SK-N-SH treated with all-trans-retinoic acid at 6 μM for 48 hours (cell line): ENCODE results near the gene CTNND2.

Source experiments
- ATAC-seq: fragments of 200-7000 bp; cut with Tn5 transposase; 3 replicates; pipeline ENCODE4 v1.9.1; 2020; ENCODE audit warnings: mild to moderate bottlenecking, moderate library complexity
- ARNTL ChIP-seq: fragments of 450-650 bp; formaldehyde crosslinking; IDR thresholded peaks from 2 replicates; pipeline ENCODE4 v1.5.0; 2020; ENCODE audit warnings: low read depth, mild to moderate bottlenecking, moderate library complexity, borderline replicate concordance
- BACH2 ChIP-seq: fragments of 250-450 bp; sonication (Bioruptor Pico); IDR thresholded peaks from 2 replicates; pipeline ENCODE4 v1.9.0; 2021; ENCODE audit warnings: mild to moderate bottlenecking, borderline replicate concordance
- CSDC2 ChIP-seq: fragments of 250-450 bp; sonication (Bioruptor Pico); IDR thresholded peaks from 2 replicates; pipeline ENCODE4 v1.5.0; 2020; ENCODE audit warnings: mild to moderate bottlenecking, moderate library complexity
- GLIS3 ChIP-seq: fragments of 250-450 bp; sonication (Bioruptor Pico); IDR thresholded peaks from 2 replicates; pipeline ENCODE4 v1.5.0; 2020; ENCODE audit warnings: mild to moderate bottlenecking, moderate library complexity
- ISL1 ChIP-seq: fragments of 250-450 bp; sonication (Bioruptor Pico); IDR thresholded peaks from 2 replicates; pipeline ENCODE4 v2.1.2; 2022; ENCODE audit warnings: mild to moderate bottlenecking, moderate library complexity
- OSR1 ChIP-seq: fragments of 250-450 bp; sonication (Bioruptor Pico); IDR thresholded peaks from 2 replicates; pipeline ENCODE4 v1.8.0; 2022; ENCODE audit warnings: moderate library complexity, mild to moderate bottlenecking, inconsistent platforms
- PPARA ChIP-seq: fragments of 250-450 bp; sonication (Bioruptor Pico); IDR thresholded peaks from 2 replicates; pipeline ENCODE4 v1.5.0; 2020; ENCODE audit warnings: mild to moderate bottlenecking, borderline replicate concordance
- RARB ChIP-seq: fragments of 250-450 bp; sonication (Bioruptor Pico); IDR thresholded peaks from 2 replicates; pipeline ENCODE4 v1.8.0; 2021; ENCODE audit warnings: mild to moderate bottlenecking, moderate library complexity
- SNAI2 ChIP-seq: fragments of 250-450 bp; sonication (Bioruptor Pico); IDR thresholded peaks from 2 replicates; pipeline ENCODE4 v1.5.0; 2020; ENCODE audit warnings: mild to moderate bottlenecking, moderate library complexity
- TCF4 ChIP-seq: fragments of 250-450 bp; sonication (Bioruptor Pico); IDR thresholded peaks from 2 replicates; pipeline ENCODE4 v1.8.0; 2021; ENCODE audit warnings: mild to moderate bottlenecking, moderate library complexity, borderline replicate concordance
- TOX ChIP-seq: fragments of 250-450 bp; sonication (Bioruptor Pico); IDR thresholded peaks from 2 replicates; pipeline ENCODE4 v1.8.0; 2021; ENCODE audit warnings: mild to moderate bottlenecking, moderate library complexity, borderline replicate concordance
- ZC3H10 ChIP-seq: fragments of 250-450 bp; sonication (Bioruptor Pico); IDR thresholded peaks from 2 replicates; pipeline ENCODE4 v1.5.1; 2021; ENCODE audit warnings: mild to moderate bottlenecking, moderate library complexity
- ZFP3 ChIP-seq: fragments of 250-450 bp; sonication (Bioruptor Pico); IDR thresholded peaks from 2 replicates; pipeline ENCODE4 v1.5.0; 2020; ENCODE audit warnings: mild to moderate bottlenecking, moderate library complexity
- ZFP30 ChIP-seq: fragments of 450-650 bp; formaldehyde crosslinking; IDR thresholded peaks from 2 replicates; pipeline ENCODE4 v1.5.0; 2022; ENCODE audit warnings: mild to moderate bottlenecking, moderate library complexity
- ZNF70 ChIP-seq: fragments of 450-650 bp; formaldehyde crosslinking; IDR thresholded peaks from 2 replicates; pipeline ENCODE4 v1.5.0; 2020; ENCODE audit warnings: mild to moderate bottlenecking, moderate library complexity
- ZNF8 ChIP-seq: fragments of 450-650 bp; formaldehyde crosslinking; IDR thresholded peaks from 2 replicates; pipeline ENCODE4 v1.5.0; 2020; ENCODE audit warnings: mild to moderate bottlenecking, moderate library complexity
- TF ChIP-seq, protein P1 (sequence below): fragments of 250-450 bp; sonication (Bioruptor Pico); IDR thresholded peaks from 2 replicates; pipeline ENCODE4 v1.5.1; 2020; ENCODE audit warnings: low read depth, mild to moderate bottlenecking, moderate library complexity
- TF ChIP-seq, protein P2 (sequence below): fragments of 250-450 bp; sonication (Bioruptor Pico); IDR thresholded peaks from 2 replicates; pipeline ENCODE4 v1.5.1; 2021; ENCODE audit warnings: mild to moderate bottlenecking, moderate library complexity
- TF ChIP-seq, protein P3 (sequence below): fragments of 250-450 bp; sonication (Bioruptor Pico); IDR thresholded peaks from 2 replicates; pipeline ENCODE4 v1.5.0; 2020; ENCODE audit warnings: mild to moderate bottlenecking, moderate library complexity
- TF ChIP-seq, protein P4 (sequence below): fragments of 250-450 bp; sonication (Bioruptor Pico); IDR thresholded peaks from 2 replicates; pipeline ENCODE4 v1.8.0; 2021; ENCODE audit warnings: low read depth, mild to moderate bottlenecking, moderate library complexity, borderline replicate concordance

Gene CTNND2

DNA sequence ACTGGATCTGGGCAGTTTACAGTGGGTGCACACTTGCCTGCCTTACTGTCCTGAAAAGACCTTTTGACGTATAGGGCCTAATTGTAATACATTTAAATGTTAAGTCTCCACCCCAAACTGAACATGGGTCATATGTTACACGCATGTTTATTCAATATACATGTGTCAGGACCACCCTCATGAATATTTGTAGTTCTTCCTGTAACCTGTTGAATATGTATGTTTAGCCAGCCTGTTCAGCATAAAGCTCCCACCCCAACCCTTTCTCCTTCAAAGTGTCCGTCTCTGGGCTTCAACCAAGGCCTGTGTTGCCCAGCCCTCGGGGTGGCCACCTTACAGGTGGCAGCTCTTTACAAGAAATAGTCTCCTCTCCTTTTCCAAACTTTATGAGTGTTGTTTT lies 962.3 kb downstream of the CTNND2 start:
- TF ChIP-seq PPARA (CRISPR knock-in tag): no peak
- no peak for TF ChIP-seq SNAI2
- TF ChIP-seq ZFP30 (CRISPR knock-in tag): no peak
- TF ChIP-seq ZFP3 (CRISPR knock-in tag): no peak
- no peak for TF ChIP-seq CSDC2
- TF ChIP-seq, protein P1, sequence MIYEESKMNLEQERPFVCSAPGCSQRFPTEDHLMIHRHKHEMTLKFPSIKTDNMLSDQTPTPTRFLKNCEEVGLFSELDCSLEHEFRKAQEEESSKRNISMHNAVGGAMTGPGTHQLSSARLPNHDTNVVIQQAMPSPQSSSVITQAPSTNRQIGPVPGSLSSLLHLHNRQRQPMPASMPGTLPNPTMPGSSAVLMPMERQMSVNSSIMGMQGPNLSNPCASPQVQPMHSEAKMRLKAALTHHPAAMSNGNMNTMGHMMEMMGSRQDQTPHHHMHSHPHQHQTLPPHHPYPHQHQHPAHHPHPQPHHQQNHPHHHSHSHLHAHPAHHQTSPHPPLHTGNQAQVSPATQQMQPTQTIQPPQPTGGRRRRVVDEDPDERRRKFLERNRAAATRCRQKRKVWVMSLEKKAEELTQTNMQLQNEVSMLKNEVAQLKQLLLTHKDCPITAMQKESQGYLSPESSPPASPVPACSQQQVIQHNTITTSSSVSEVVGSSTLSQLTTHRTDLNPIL (CRISPR knock-in tag): no peak
- no peak for TF ChIP-seq RARB
- TF ChIP-seq ZNF8: no peak
- TF ChIP-seq, protein P2, sequence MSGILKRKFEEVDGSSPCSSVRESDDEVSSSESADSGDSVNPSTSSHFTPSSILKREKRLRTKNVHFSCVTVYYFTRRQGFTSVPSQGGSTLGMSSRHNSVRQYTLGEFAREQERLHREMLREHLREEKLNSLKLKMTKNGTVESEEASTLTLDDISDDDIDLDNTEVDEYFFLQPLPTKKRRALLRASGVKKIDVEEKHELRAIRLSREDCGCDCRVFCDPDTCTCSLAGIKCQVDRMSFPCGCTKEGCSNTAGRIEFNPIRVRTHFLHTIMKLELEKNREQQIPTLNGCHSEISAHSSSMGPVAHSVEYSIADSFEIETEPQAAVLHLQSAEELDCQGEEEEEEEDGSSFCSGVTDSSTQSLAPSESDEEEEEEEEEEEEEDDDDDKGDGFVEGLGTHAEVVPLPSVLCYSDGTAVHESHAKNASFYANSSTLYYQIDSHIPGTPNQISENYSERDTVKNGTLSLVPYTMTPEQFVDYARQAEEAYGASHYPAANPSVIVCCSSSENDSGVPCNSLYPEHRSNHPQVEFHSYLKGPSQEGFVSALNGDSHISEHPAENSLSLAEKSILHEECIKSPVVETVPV (CRISPR knock-in tag): no peak
- TF ChIP-seq, protein P3, sequence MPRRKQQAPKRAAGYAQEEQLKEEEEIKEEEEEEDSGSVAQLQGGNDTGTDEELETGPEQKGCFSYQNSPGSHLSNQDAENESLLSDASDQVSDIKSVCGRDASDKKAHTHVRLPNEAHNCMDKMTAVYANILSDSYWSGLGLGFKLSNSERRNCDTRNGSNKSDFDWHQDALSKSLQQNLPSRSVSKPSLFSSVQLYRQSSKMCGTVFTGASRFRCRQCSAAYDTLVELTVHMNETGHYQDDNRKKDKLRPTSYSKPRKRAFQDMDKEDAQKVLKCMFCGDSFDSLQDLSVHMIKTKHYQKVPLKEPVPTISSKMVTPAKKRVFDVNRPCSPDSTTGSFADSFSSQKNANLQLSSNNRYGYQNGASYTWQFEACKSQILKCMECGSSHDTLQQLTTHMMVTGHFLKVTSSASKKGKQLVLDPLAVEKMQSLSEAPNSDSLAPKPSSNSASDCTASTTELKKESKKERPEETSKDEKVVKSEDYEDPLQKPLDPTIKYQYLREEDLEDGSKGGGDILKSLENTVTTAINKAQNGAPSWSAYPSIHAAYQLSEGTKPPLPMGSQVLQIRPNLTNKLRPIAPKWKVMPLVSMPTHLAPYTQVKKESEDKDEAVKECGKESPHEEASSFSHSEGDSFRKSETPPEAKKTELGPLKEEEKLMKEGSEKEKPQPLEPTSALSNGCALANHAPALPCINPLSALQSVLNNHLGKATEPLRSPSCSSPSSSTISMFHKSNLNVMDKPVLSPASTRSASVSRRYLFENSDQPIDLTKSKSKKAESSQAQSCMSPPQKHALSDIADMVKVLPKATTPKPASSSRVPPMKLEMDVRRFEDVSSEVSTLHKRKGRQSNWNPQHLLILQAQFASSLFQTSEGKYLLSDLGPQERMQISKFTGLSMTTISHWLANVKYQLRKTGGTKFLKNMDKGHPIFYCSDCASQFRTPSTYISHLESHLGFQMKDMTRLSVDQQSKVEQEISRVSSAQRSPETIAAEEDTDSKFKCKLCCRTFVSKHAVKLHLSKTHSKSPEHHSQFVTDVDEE: no peak
- no peak for ATAC-seq

DNA sequence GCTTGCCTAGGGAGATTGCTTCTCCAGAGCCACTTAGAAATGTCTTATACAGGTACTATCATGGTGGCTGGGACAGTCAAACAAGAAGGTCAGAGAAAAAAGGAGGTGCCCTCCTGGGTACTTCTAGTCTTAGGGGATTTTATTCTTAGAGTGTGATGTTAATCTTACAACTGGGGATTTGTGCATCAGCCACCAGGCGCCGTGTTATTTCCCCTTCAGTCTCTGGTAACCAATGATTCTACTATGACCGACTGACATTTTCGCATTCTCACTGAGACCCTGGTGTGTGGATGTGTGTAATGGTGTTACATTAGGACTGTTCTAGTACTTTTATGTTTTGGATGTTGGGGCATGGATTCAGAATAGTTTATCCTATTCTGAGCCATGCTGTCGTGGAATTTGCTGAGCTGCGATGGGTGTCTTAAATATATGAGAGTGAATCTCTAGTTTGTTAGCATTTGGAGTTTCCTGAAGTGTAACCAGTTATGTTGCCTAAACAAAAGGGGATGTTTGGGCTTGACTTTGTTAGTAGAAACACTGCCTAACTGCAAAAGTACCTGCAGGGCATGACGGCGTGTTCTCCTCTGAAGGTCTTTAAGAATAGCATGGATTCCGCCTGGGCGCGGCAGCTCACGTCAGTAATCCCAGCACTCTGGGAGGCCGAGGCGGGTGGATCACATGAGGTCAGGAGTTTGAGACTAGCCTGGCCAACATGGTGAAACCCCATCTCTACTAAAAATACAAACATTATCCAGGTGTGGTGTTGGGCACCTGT lies 968.0 kb downstream of the CTNND2 start:
- ATAC-seq: no peak
- TF ChIP-seq ZFP30 (CRISPR knock-in tag) (no peak), ZNF8 (no peak), ARNTL (no peak), GLIS3 (no peak), ISL1 (CRISPR knock-in tag) (no peak)
- TF ChIP-seq, protein P4, sequence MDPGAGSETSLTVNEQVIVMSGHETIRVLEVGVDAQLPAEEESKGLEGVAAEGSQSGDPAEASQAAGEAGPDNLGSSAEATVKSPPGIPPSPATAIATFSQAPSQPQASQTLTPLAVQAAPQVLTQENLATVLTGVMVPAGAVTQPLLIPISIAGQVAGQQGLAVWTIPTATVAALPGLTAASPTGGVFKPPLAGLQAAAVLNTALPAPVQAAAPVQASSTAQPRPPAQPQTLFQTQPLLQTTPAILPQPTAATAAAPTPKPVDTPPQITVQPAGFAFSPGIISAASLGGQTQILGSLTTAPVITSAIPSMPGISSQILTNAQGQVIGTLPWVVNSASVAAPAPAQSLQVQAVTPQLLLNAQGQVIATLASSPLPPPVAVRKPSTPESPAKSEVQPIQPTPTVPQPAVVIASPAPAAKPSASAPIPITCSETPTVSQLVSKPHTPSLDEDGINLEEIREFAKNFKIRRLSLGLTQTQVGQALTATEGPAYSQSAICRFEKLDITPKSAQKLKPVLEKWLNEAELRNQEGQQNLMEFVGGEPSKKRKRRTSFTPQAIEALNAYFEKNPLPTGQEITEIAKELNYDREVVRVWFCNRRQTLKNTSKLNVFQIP (CRISPR knock-in tag): no peak

DNA sequence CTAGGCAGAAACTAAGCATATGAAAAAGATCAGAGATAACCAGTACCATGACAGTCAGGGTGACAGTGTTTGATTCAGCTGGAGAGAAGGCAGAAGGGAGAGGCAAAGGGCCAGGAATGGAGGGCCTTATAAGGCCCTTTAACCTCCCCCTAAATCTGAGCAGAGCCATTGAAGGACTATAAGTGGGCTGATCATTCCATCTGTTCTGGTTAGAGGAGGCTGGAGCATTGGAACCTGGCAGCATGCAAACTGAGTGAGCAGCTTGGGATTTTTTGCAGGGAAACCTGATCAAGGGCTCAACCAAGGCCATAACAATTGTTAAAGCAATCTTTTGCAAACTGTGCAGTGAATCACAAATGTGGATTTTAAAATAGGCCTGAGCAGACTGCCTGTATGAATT lies 968.7 kb downstream of the CTNND2 start:
- TF ChIP-seq, protein P1 (CRISPR knock-in tag): no peak
- TF ChIP-seq OSR1 (CRISPR knock-in tag) (no peak), TCF4 (CRISPR knock-in tag) (no peak), ZC3H10 (no peak), PPARA (CRISPR knock-in tag) (no peak), TOX (no peak), SNAI2 (no peak), CSDC2 (no peak), BACH2 (CRISPR knock-in tag) (no peak), ZNF8 (no peak), RARB (no peak), ZNF70 (CRISPR knock-in tag) (no peak)
- TF ChIP-seq, protein P3: no peak
- TF ChIP-seq, protein P4 (CRISPR knock-in tag): no peak
- TF ChIP-seq, protein P2 (CRISPR knock-in tag): no peak
- TF ChIP-seq, all 23 proteins: peak for 0
- no peak for ATAC-seq
